ENCODE measurements around the gene GLDN.

GLDN gene

GRCh38 chr15:51321316-51321715 is 20.1 kb upstream of the GLDN start:
- ChIA-PET POLR2A (no interaction called here), CTCF (interaction anchor here (1.2 to 1.5 kb wide), 2 partner anchors 12 to 59 kb away, joined by 3 to 4 read pairs; no protein-coding TSS in a partner anchor)
- no peak for DNase-seq (ENCODE audit: extremely low spot score)
- TF ChIP-seq CTCF (IDR thresholded peaks at IDR 0.05; ENCODE audit: control extremely low read depth, extremely low read depth, low read depth, missing control alignments): no peak

GRCh38 chr15:51322621-51323296 is 18.7 kb upstream of the GLDN start:
- CTCF ChIA-PET: interaction anchor here (1.1 to 1.4 kb wide), 3 partner anchors 24 to 160 kb away, joined by 3 to 5 read pairs (median 3); no protein-coding TSS in a partner anchor
- POLR2A ChIA-PET: no interaction called here

DNA sequence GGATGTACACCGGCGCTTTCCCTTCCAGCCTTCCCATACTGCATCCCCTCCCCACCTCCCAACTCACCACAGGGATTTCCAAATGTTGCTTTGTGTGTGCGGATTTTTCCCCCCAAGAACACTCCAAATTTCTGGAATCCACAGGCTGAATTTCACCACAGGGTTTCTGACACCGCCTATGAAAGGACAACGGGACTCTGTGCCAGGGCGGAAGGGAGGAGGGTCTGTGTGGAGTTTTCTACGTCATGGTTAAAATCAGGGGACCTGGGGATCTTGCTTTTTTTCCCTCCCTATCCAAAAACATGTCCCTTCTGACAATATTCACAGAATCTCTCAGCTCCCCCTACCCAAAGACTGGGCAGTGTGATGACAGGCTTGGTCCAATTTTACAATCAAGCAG is 17.7 kb upstream of the GLDN start:
- TF ChIP-seq CTCF (IDR thresholded peaks at IDR 0.05; ENCODE audit: control extremely low read depth, extremely low read depth, low read depth, missing control alignments): no peak
- ChIA-PET POLR2A (no interaction called here), CTCF (interaction anchor here (1.1 to 1.9 kb wide), 3 partner anchors 25 to 161 kb away, joined by 3 to 5 read pairs (median 4); no protein-coding TSS in a partner anchor)
- no peak for DNase-seq (ENCODE audit: extremely low spot score)

More at GRCh38 chr15:51322621-51323296, 18.7 kb upstream of the GLDN start:
- TF ChIP-seq CTCF (IDR thresholded peaks at IDR 0.05; ENCODE audit: control extremely low read depth, extremely low read depth, low read depth, missing control alignments): no peak
- no peak for DNase-seq (ENCODE audit: extremely low spot score)

GRCh38 chr15:51325167-51325566 is 16.3 kb upstream of the GLDN start:
- DNase-seq (ENCODE audit: extremely low spot score): no peak
- no peak for TF ChIP-seq CTCF (IDR thresholded peaks at IDR 0.05; ENCODE audit: control extremely low read depth, extremely low read depth, low read depth, missing control alignments)
- ChIA-PET POLR2A (no interaction called here), CTCF (interaction anchor here (1.3 to 1.9 kb wide), 3 partner anchors 16 to 43 kb away, joined by 3 to 4 read pairs (median 3); no protein-coding TSS in a partner anchor)

- ChIA-PET POLR2A (no interaction called here), CTCF (interaction anchor here (1.1 kb wide), 1 partner anchor 37 kb away, joined by 4 read pairs; no protein-coding TSS in a partner anchor)
- no peak for DNase-seq (ENCODE audit: extremely low spot score)
- no peak for TF ChIP-seq CTCF (IDR thresholded peaks at IDR 0.05; ENCODE audit: control extremely low read depth, extremely low read depth, low read depth, missing control alignments)
Observed at GRCh38 chr15:51327081-51327480, 14.4 kb upstream of the GLDN start.

- DNase-seq (ENCODE audit: extremely low spot score): no peak
- POLR2A ChIA-PET: no interaction called here
- CTCF ChIA-PET: interaction anchor here (0.9 to 1.1 kb wide), 4 partner anchors 9 to 166 kb away, joined by 3 to 4 read pairs (median 3); no protein-coding TSS in a partner anchor
- no peak for TF ChIP-seq CTCF (IDR thresholded peaks at IDR 0.05; ENCODE audit: control extremely low read depth, extremely low read depth, low read depth, missing control alignments)
Observed at GRCh38 chr15:51328926-51329325, 12.5 kb upstream of the GLDN start.
